Hepatic stellate cell (primary cell): ENCODE measurements around the gene CDCP1.
"Not testable (repeated sequence)": the region's sequence is repeated elsewhere in the genome, so short reads cannot be mapped to it uniquely, and the experiment has no call there.

Experiments
- DNase-seq: peaks from one replicate; pipeline ENCODE4 v3.0.0; 2011; ENCODE audit warnings: low spot score

Gene CDCP1

GRCh38 chr3:45055032-45055410 is 91.2 kb downstream of the CDCP1 start:
- no peak for DNase-seq

DNA sequence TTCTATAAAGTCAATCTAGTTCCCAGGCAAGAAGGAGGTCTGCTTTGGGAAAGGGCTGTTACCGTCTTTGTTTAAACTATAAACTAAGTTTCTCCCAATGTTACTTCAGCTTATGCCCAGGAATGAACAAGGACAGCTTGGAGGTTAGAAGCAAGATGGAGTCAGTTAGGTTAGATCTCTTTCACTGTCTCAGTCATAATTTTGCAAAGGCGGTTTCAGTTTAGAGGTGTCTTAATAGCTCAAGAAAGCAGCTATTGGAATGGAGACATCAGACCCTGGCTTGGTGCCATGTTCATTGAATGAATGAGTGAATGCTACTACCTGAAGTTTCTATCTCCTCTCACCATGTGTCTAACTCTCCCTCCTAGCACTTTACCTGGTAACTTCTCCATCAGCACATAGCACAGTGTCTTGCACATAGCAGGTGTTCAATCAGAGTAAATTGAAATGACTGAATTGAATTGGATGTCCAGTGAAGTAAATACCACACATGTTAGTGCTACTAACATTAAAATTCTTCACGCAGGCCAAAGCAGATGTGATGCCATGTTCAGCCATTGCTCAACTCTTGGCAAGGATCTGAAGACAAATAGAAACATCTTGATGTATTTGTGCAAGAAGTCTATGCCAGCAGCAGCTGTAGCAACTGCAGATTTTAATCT is 91.9 kb downstream of the CDCP1 start:
- no peak for DNase-seq

DNA sequence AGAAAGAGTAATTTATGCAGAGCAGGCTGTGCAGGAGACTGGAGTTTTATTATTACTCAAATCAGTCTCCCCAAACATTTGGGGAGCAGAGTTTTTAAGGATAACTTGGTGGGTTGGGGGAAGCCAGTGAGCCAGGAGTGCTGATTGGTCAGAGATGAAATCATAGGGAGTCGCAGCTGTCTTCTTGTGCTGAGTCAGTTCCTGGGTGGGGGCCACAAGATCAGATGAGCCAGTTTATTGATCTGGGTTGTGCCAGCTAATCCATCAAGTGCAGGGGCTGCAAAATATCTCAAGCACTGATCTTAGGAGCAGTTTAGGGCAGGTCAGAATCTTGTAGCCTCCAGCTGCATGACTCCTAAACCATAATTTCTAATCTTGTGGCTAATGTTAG is 92.4 kb downstream of the CDCP1 start:
- DNase-seq, result not testable (repeated sequence)

DNA sequence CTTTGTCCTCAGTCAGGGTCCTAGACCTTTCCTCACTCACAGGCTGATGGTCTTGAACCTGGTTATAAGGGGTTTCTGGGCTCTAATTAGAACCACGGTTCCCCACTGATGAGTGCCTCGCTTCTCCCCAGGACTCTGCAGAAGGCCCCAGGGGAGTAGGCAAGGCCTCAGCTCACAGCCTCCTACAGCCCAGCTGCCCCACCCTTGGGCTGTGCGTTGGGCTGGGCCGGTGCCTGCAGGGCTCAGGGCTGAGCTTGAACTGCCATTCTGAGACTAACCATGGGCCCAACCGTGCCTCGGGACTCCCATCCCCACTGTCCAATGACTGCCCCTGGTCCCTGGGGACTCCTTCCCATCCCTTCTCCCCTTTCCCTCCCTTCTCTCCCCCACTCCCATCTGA is 94.5 kb downstream of the CDCP1 start:
- no peak for DNase-seq

GRCh38 chr3:45049807-45050206 is 96.4 kb downstream of the CDCP1 start:
- no peak for DNase-seq

- no peak for DNase-seq
These were observed 97.9 kb downstream of the CDCP1 start for GRCh38 chr3:45048244-45048643.

DNA sequence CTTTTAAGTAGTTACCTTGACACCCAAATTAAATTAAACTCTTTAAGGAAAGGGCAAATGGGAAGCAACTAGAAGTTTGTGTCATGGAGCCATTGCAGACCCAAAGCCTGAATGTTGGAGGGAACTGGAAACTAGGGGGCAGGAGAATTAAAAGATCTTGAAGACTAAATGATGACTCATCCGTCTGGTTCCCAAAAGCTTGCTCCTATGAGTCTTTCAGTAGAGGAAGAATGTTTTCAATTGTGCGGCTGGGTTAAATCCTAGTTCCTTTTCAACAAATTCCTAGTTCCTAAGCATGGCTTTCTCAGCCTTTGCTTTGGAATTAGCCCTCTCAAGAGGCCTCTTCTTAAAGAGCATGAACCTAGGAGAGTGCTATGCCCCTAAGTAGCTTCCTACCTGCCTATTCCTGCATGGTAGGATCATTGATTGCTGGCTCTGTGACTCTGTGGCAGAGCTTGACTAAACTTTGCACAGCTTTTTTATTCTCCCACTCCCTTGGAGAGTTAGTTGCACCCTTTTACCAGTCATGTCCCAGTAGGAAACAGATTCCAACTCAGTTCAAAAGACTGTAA is 102.4 kb downstream of the CDCP1 start:
- DNase-seq, result peak; percentile 79

DNA sequence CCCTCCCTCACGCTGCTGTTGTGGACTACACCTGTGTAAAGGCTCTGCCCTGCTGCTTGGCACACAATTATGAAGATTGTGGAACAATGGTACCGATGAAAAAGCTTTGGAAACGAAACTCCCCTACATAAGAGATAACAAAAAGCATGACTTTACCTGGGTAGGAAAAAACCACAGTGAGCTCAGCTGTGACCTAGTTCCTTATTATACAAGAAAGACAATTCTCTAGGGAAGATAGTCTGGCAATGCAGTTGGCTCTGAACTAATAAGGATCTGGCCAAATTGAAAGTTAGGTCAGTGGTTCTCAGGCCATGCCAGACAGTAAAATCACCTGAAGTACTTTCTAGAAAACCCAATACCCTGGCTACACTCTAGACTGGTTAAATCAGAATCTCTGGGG is 104.0 kb downstream of the CDCP1 start:
- DNase-seq, result no peak

GRCh38 chr3:45041666-45042065 is 104.5 kb downstream of the CDCP1 start:
- DNase-seq, result no peak

DNA sequence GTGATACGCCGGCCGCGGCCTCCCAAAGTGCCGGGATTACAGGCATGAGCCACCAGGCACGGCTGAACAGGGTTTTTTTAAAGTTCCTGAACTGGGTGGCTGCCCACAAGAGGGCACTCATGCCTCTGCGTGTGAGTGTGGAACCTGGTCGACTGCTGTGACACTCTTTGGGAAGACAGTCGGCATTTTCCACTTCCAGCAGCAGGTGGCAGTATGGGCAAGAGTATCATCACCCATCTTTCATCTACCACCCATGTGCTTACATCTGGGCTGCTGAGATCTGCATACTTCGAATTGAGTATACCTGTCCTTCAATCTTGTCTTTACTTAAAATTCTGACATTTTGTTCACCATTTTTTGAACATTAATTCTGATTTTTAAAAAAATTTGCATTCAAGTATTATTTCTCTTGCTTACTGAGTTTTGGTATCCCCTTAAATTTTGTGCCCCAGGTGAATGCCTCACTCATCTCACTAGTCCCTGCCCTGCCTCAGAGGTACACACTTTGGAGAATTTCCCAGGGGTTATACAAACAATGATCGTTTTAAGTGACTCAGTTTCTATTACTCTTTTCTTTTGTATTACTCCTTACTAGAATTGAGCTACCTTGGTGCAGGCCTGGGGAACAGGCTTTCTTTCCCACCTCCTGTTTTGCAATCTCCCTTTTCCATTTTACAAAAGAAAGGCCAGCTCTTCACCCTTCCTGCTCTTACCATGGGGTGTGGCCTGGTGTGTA is 108.3 kb downstream of the CDCP1 start:
- peak; percentile 92 for DNase-seq

DNA sequence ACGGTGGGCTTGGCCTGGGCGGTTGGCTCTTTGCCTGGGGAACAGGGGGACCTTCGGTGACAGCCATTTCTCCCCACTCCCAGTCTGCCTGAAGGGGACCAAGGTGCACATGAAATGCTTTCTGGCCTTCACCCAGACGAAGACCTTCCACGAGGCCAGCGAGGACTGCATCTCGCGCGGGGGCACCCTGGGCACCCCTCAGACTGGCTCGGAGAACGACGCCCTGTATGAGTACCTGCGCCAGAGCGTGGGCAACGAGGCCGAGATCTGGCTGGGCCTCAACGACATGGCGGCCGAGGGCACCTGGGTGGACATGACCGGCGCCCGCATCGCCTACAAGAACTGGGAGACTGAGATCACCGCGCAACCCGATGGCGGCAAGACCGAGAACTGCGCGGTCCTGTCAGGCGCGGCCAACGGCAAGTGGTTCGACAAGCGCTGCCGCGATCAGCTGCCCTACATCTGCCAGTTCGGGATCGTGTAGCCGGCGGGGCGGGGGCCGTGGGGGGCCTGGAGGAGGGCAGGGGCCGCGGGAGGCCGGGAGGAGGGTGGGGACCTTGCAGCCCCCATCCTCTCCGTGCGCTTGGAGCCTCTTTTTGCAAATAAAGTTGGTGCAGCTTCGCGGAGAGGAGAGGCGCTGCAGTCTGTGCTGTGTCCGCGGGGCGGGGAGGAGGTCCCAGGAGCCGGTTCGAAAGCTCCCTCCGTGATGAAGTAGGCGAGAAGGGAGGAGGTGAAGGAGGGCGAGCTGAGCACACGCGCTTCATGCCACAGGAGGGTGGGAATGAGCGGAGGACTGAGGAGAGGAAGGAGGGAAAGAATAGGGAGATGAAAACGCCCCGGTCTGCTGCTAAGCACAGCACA is 110.5 kb downstream of the CDCP1 start:
- peak; percentile 74 for DNase-seq

DNA sequence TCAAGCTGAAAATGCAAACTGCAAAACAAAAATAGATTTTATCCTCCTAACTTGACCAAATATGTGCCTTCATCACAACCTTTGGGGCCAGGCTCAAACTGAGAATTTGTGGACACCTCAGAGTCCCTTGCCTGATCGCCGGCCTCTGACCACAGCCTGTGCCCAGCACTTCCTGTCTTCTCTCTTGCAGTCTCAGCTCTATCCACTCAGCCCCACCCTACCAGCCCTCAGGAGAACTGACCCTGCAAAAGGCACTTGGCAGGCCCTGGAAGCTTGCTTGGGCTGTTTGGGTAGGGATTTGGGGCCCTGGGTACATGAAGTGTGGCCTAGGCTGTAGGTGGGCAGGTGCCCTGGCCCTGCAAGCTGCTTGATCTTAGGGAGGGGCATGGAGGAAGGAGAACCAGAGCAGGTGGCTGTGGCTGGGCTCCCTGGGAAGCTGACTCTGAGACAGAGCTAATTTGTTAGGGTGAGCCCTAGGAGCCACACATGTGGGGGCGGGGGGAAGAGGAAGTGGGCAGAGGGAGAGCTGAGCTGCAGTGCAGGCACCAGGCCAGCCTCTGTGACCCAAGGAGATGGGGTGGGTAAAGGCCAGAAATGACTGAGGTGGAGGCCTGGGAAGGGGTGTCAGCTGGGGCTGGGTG is 111.4 kb downstream of the CDCP1 start:
- no peak for DNase-seq

- no peak for DNase-seq
These were observed 112.4 kb downstream of the CDCP1 start for GRCh38 chr3:45033791-45034190.
